MM.1S (cell line): ENCODE measurements around the gene SLC7A6.

Source experiments
- EZH2 ChIP-seq: fragments of 300-600 bp; sonication (generic); optimal IDR thresholded peaks from 2 replicates; pipeline ENCODE3; 2017; ENCODE audit warnings: low read depth, mild to moderate bottlenecking, antibody characterized with exemption, low read length, mixed read lengths
- TF ChIP-seq, protein P1 (sequence below): fragments of 300-600 bp; sonication (generic); IDR thresholded peaks from 2 replicates; pipeline ENCODE4 v1.5.1; 2016; ENCODE audit warnings: antibody characterized with exemption, low read length, mixed read lengths

DNA sequence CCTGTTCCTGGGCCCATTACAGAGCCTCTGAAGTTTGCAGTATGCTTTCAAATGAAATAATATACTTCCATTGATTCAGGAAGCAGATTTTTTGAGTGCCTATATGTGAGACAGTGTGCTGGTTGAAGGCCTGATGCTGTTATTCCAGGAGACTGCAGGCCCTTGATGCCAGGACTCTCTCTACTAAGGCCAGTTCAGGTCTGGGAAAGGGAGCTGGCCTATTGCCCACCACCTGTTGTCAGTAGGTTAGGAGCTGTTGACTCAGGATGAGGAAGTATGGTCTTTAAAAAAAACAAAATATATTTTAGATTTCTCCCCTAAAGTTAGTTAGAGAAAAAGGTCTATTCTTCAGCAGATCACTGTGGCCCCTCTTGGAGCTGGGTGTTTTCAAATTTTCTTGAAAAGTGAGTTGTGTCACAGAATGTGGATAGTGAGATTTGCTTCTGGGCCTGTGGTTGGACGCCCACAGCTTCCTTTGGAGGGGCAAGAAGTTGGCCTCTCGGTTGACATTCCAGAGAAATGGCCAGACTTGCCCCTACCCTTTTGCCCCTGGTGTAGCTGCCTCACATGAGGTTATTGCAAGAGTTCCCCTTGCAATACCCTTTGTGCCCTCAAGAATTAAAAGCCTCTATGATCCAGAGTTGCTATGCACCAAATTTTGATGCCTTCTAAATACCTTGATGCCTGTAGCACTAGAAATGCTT, 36.3 kb upstream of the SLC7A6 start:
- no peak for TF ChIP-seq EZH2
- TF ChIP-seq, protein P1, sequence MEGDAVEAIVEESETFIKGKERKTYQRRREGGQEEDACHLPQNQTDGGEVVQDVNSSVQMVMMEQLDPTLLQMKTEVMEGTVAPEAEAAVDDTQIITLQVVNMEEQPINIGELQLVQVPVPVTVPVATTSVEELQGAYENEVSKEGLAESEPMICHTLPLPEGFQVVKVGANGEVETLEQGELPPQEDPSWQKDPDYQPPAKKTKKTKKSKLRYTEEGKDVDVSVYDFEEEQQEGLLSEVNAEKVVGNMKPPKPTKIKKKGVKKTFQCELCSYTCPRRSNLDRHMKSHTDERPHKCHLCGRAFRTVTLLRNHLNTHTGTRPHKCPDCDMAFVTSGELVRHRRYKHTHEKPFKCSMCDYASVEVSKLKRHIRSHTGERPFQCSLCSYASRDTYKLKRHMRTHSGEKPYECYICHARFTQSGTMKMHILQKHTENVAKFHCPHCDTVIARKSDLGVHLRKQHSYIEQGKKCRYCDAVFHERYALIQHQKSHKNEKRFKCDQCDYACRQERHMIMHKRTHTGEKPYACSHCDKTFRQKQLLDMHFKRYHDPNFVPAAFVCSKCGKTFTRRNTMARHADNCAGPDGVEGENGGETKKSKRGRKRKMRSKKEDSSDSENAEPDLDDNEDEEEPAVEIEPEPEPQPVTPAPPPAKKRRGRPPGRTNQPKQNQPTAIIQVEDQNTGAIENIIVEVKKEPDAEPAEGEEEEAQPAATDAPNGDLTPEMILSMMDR = no peak
